TTC549 (cell line): ENCODE data around the gene ACTL10.
"Not testable (repeated sequence)": the region's sequence is repeated elsewhere in the genome, so short reads cannot be mapped to it uniquely, and the experiment has no call there.

Experiments
- FAIRE-seq: peaks from 2 replicates; lab custom pipeline; 2012; peaks lifted over from hg19 to GRCh38; lab: Jason Lieb, UNC

ACTL10 gene

DNA sequence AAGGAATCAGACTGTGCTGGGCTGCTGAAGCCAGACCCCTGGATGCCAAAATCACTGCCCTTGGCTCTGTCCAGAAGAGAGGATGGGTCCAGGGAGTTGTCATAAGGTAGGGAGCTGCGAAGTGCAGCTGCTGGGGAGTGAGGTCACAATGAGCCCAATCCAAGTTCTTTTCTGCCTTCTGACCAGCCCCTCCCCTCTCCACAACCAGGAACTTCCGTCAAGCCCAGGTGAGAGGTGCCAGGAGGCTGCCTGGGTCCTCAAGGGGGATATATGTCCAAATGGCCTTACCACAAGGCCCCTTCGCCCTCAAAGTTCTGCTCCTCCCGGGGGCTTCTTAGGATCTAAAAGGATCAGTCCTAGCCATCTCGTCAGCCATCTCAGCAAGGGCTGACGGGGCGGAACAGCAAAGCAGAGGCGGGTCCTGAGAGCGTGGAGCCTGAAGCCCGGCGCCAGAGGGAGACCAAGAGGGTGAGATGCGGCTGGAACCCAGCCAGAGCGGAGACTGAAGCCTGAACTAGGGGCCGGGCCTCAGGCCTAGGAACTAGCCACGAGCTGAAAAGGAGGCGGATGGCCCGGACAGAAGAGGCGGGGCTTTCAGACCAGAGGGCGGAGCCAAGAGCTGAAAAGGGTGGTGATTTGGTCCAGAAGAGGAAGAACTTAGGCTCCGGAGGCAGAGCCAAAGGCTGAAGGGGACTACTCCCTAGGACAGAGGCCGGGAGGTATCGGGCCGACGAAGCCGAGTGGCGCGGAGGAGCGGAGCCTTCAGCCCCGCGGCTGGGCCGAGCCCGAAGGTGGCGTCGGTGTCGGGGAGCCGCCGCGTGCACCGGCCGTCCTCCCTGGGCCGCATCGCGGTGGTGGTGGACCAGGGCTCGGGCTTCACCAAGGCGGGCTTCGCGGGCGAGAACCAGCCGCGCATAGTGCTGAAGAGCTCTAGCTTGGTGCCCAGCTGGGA, at the start of gene ACTL10:
TSS of gene ACTL10 (plus strand) at position 651 of the 952 bp plus-strand sequence. CDS start 555 bp downstream, outside the sequence.
- no peak for FAIRE-seq

DNA sequence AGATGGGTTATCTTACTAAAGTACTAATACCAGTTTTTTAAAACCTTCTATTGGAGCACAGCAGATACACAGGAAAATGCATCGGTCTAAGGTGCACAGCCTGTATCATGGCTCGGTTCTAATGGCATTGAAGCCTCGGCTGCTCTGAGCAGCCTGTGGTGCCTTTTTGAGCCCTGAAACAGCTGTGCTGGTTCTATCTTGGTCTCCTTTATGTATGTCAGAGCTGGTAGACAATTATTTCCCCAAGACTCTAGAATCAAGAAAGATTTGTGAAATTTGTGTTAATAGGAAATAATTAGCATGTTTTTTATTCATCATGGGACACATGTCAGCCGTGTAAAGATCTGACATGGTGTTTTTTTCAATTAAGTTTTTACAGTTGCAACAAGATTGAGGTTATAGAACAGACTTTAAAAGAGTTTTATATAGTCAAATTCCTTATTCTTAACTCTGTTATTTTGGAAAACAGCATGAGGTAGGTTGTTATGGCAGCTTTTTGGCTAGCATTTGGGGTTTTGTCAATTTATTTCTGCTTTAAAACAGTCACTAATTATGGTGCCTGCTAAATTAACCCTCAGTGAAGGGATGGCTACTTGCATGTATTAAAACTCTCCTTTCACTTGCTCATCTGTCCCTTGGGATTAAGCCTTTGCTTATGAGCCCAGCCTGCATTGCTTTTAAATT, 44.9 kb upstream of the ACTL10 start:
- no peak for FAIRE-seq

GRCh38 chr20:33622705-33623365, 43.9 kb upstream of the ACTL10 start:
- FAIRE-seq, result no peak

DNA sequence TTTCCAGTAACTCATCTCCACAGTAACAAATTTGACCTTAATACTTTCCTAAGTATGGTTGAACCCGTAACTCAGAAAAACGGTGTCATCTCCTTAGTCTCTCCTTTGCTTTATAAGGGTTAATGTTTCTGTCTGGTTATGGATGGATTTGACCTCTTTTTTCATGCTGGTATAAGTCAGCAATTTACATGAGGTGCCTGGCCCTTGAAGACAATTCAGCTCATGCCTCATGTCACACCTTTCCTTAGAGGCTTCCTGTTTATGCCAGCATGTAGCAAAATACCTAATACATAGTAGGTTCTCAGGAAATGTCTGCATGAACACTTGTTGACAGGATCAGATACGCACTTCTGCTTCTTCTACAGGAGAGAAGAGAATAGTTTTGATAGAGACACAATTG, 42.3 kb upstream of the ACTL10 start:
- no peak for FAIRE-seq

GRCh38 chr20:33626190-33626589, 40.6 kb upstream of the ACTL10 start:
- no peak for FAIRE-seq

DNA sequence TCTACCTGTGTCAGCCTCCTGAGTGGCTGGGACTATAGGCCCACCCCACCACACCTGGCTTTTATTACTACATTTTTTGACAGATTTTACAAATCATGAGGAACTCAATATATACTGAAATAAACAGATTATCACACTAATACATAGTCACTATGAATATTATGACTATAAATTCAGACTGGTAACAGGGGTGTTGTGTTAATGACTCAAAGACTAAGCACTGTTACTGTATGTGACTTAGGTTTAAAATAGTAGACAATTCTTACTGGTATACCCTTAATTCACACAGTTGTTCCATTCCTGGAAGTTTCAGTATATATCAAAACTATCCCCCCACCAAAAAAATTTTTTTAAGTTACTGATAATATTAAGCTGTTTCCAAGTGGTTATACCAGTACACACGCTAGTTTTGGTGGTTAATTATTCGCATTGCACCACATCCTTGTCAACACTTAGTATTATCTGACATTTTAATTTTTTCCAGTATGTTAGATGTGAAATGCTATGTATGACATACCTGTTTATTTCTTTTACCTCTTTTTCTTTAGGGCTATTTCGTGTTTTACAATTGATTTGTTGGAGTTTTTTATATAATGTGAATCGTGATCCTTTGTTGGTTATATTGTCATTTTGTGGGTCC, 39.0 kb upstream of the ACTL10 start:
- FAIRE-seq, result no peak

- FAIRE-seq, result no peak
Measured at GRCh38 chr20:33629533-33629932, 37.2 kb upstream of the ACTL10 start.

- no peak for FAIRE-seq
Measured at GRCh38 chr20:33629979-33630378, 36.8 kb upstream of the ACTL10 start.

GRCh38 chr20:33630507-33630906, 36.2 kb upstream of the ACTL10 start:
- FAIRE-seq, result no peak

- FAIRE-seq, result not testable (repeated sequence)
Measured at GRCh38 chr20:33631910-33632309, 34.8 kb upstream of the ACTL10 start.

GRCh38 chr20:33635341-33635740, 31.4 kb upstream of the ACTL10 start:
- no peak for FAIRE-seq

GRCh38 chr20:33636776-33637175, 30.0 kb upstream of the ACTL10 start:
- FAIRE-seq, result no peak

DNA sequence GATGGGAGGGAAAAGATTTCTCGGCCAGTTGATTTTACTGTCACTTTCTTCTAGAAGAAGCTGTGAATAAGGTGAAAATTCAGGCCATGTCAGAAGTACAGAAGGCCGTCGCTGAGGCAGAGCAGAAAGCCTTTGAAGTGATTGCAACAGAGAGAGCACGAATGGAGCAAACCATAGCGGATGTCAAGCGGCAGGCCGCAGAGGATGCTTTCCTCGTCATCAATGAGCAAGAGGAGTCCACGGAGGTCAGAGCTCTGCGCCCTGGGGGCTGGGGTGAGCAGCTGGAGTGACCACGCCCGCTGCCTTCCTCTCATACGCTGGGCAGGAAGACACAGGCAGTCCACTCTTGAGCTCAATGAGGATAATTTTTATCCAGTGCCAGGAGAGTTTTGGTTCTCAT, 26.5 kb upstream of the ACTL10 start:
- no peak for FAIRE-seq

GRCh38 chr20:33644313-33645071, 22.3 kb upstream of the ACTL10 start:
- FAIRE-seq, result no peak

- no peak for FAIRE-seq
Measured at GRCh38 chr20:33645072-33645358, 21.7 kb upstream of the ACTL10 start.

DNA sequence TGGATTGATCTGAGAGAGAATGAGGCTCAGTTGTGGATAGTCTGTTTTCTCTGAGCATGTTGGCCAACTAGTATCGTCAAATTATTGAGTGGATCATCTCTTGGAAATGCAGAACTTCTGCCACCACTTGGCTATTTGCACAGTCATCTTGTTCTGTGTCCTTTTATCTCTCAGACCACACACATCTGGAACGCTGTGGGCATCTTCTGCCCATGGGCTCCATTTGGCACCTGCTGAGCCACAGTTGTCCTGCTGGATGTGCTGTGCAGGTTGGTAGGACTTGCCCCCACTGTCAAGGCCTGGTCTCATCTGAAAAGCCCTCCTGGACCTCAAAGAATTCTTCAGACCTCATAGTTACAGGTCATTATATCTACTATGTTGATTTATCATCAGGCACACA, 21.3 kb upstream of the ACTL10 start:
- no peak for FAIRE-seq

GRCh38 chr20:33646191-33646590, 20.6 kb upstream of the ACTL10 start:
- FAIRE-seq, result no peak

DNA sequence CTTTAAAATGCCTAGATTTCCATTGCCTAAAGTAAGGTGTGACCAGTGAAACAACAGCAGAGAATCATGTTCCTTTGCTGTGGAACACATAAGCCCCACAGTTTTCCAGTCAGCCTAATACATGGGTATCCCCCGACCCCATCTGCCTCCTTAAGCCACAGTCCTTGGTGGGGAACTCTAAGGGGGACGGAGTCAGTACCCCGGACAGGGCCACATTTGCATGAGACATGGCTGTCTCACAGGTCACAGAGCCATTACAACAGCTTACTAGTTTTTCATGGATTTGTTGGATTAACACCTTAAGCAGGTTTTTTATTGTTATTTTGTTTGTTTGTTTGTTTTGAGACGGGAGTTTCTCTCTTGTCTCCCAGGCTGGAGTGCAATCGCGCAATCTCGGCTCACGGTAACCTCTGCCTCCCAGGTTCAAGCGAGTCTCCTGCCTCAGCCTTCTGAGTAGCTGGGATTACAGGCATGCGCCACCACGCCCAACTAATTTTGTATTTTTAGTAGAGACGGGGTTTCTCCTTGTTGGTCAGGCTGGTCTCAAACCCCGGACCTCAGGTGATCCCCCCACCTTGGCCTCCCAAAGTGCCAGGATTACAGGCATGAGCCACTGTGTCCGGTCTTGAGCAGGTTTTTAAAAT, 19.7 kb upstream of the ACTL10 start:
- FAIRE-seq, result not testable (repeated sequence)

- FAIRE-seq, result no peak
Measured at GRCh38 chr20:33647603-33648395, 18.9 kb upstream of the ACTL10 start.

DNA sequence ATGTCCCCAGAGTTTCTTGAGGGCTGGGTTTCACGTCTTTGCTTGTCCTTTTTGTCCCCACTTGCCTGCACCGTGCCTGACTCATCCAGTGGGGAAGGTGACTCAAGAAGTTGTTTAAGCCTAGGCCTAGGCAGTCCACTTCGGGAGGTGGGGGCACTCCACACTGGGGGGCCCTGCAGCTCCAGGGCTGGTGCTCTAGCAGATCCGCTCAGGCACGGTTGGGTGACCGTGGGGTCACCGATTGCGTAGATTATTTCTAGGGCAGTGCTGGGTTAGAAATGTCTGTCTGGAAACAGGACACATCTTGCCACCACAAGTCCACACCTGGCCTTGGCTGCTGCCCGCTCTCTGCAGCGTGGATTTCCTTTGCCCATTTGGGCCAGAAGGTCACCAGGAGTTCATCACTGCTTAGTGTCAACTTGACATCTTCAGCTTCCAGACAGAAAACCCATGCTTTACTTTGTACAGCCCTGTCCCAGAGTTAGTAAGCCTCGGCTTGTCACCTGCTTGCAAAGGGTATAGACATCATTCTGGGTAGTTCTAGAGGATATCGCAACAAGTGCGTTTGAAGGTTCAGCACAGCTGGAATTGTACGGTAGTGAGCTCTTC, 18.2 kb upstream of the ACTL10 start:
- FAIRE-seq, result no peak
